Measurements from ENCODE around the gene VPREB3. TPM values are rescaled to one million over a fixed set of nuclear protein-coding genes. Genes with fewer than 3 reads are reported as not detected.
"Not testable (repeated sequence)": the region's sequence is repeated elsewhere in the genome, so short reads cannot be mapped to it uniquely, and the experiment has no call there.

The VPREB3 gene
- total RNA-seq, 1 donor from 2014 or later: not detected

- no peak for DNase-seq
These were observed 11.5 kb downstream of the VPREB3 start for GRCh38 chr22:23742505-23743264.

GRCh38 chr22:23737696-23738095 lies 16.5 kb downstream of the VPREB3 start:
- DNase-seq: no peak

- DNase-seq: not testable (repeated sequence)
These were observed 26.1 kb downstream of the VPREB3 start for GRCh38 chr22:23728108-23728507.

- DNase-seq: no peak
These were observed 31.5 kb downstream of the VPREB3 start for GRCh38 chr22:23722724-23723123.

GRCh38 chr22:23722160-23722559 lies 32.1 kb downstream of the VPREB3 start:
- DNase-seq: no peak

GRCh38 chr22:23720855-23721254 lies 33.4 kb downstream of the VPREB3 start:
- DNase-seq: no peak

GRCh38 chr22:23718371-23719165 lies 35.7 kb downstream of the VPREB3 start:
- no peak for DNase-seq

- DNase-seq: peak; percentile 68
These were observed 37.1 kb downstream of the VPREB3 start for GRCh38 chr22:23716811-23717801.

- DNase-seq: no peak
These were observed 38.3 kb downstream of the VPREB3 start for GRCh38 chr22:23715806-23716375.

GRCh38 chr22:23714596-23715578 lies 39.3 kb downstream of the VPREB3 start:
- no peak for DNase-seq

GRCh38 chr22:23713696-23714595 lies 40.3 kb downstream of the VPREB3 start:
- DNase-seq: no peak

- no peak for DNase-seq
These were observed 42.0 kb downstream of the VPREB3 start for GRCh38 chr22:23712256-23712655.

- DNase-seq: no peak
These were observed 45.1 kb downstream of the VPREB3 start for GRCh38 chr22:23709107-23709506.

- DNase-seq: no peak
These were observed 46.0 kb downstream of the VPREB3 start for GRCh38 chr22:23708270-23708669.

- no peak for DNase-seq
These were observed 48.9 kb downstream of the VPREB3 start for GRCh38 chr22:23705358-23705757.

- no peak for DNase-seq
These were observed 49.4 kb downstream of the VPREB3 start for GRCh38 chr22:23704829-23705228.

GRCh38 chr22:23704062-23704461 lies 50.2 kb downstream of the VPREB3 start:
- DNase-seq: no peak

All from skin of body (tissue), 2 donors.